Hepatocyte (in vitro differentiated cells): ENCODE results near the gene PDE4B.

Experiments used
- CTCF ChIP-seq: fragments of 200-600 bp; sonication (generic); IDR thresholded peaks from 2 replicates; pipeline ENCODE4 v1.5.1; 2016; ENCODE audit warnings: antibody characterized with exemption, mild to moderate bottlenecking; ENCODE audit not compliant: poor library complexity
- EZH2phosphoT487 ChIP-seq: fragments of 200-600 bp; sonication (generic); IDR thresholded peaks from one replicate; pipeline ENCODE4 v1.6.1; 2018; ENCODE audit warnings: antibody characterized with exemption, mild to moderate bottlenecking, low read depth, moderate library complexity; ENCODE audit not compliant: unreplicated experiment, severe bottlenecking

DNA sequence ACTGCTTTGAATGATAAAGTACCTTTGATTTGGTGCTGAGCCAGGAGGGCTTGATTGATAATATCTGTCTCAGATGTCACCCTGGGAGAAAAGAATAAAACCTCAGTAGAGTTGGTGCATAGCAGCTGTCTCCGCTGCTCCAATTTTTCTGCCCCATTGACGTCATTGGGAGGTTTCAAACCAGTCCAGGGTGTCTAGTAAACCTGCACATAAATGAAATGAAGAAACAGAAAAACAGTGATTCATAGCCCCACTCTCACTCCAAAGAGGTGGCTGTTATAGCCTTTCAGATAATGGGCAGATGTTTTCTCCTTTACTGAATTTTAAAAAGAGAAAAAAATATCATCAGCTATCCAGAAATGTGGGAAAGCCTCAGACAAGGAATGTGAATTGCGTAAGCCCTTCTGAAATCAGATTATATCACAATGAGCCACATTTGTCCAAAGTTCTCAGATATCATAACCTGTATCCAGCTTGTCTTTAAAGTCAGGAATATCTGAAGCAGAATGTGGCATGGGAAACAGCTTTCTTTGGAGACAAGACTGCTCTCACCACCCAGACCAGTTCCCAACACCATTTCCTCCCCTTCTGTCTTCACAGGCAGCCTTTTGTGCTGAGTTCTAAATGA is 390.0 kb downstream of the PDE4B start:
- TF ChIP-seq CTCF (no peak), EZH2phosphoT487 (no peak)
